ENCODE results near the gene MGAT5.

- TF ChIP-seq CTCF (IDR thresholded peaks at IDR 0.05) (no peak), FOXK1 (CRISPR knock-in tag; IDR thresholded peaks at IDR 0.05) (no peak), MAX (CRISPR knock-in tag; IDR thresholded peaks at IDR 0.05) (no peak), NR3C1 (CRISPR knock-in tag; conservative IDR thresholded peaks at IDR 0.05; ENCODE audit: low read depth) (no peak), USF2 (CRISPR knock-in tag; IDR thresholded peaks at IDR 0.05) (no peak), MLX (CRISPR knock-in tag; IDR thresholded peaks at IDR 0.05) (no peak), PREB (CRISPR knock-in tag; IDR thresholded peaks at IDR 0.05; ENCODE audit: borderline replicate concordance) (no peak), ATF2 (CRISPR knock-in tag; IDR thresholded peaks at IDR 0.05; ENCODE audit: borderline replicate concordance, low read depth) (no peak), FOXP4 (CRISPR knock-in tag; IDR thresholded peaks at IDR 0.05) (no peak)
These were observed 132.4 kb downstream of the MGAT5 start for GRCh38 chr2:134386310-134386709.
